Prostate gland (tissue), 2 donors: ENCODE measurements around the gene RNF141. TPM values are rescaled to one million over a fixed set of nuclear protein-coding genes. Genes with fewer than 3 reads are reported as not detected.

ENCODE experiments used
- DNase-seq: peaks from one replicate; pipeline ENCODE4 v3.0.0-alpha.2; 2019; ENCODE audit warnings: low spot score
- H3K27ac ChIP-seq, 2 donors: fragments of 200-600 bp; sonication (generic); 2 replicates each; pipeline ENCODE4 v1.5.1; 2017 to 2019
- H3K27me3 ChIP-seq: fragments of 200-600 bp; sonication (generic); replicated peaks from 2 replicates; pipeline ENCODE4 v1.5.1; 2019; ENCODE audit not compliant: insufficient read depth
- H3K36me3 ChIP-seq, 2 donors: fragments of 200-600 bp; sonication (generic); 1 replicate in 1 of 2; 2 replicates in 1 of 2; pipeline versions ENCODE4 v1.5.1 to v1.8.1; 2017 to 2019
- H3K4me1 ChIP-seq: fragments of 200-600 bp; sonication (generic); replicated peaks from 2 replicates; pipeline ENCODE4 v1.5.1; 2019
- H3K4me3 ChIP-seq, 2 donors: fragments of 200-600 bp; sonication (generic); 2 replicates each; pipeline ENCODE4 v1.5.1; 2017 to 2019
- H3K9me3 ChIP-seq: fragments of 200-600 bp; sonication (generic); 2 replicates; pipeline ENCODE4 v1.5.1; 2017
- CTCF ChIP-seq, 4 experiments: fragments of 200-600 bp in 2 of 4; fragments of 450-650 bp in 2 of 4; sonication (generic) in 2 of 4; IDR thresholded peaks; 1 replicate in 3 of 4; 2 replicates in 1 of 4; pipeline ENCODE4 v1.5.1; 2016 to 2019; ENCODE audit warnings: antibody characterized with exemption in 4 of 4, mild to moderate bottlenecking in 2 of 4, moderate library complexity in 2 of 4
- POLR2A ChIP-seq: fragments of 450-650 bp; IDR thresholded peaks from one replicate; pipeline ENCODE4 v1.6.1; 2016; ENCODE audit warnings: antibody characterized with exemption, mild to moderate bottlenecking
- POLR2AphosphoS5 ChIP-seq: sonication (generic); formaldehyde crosslinking; IDR thresholded peaks from one replicate; pipeline ENCODE4 v1.6.1; 2017; ENCODE audit warnings: antibody characterized with exemption
- WGBS: methylation state at CpG from one replicate; pipeline ENCODE4 v1.1.5; 2018; 5-methylcytosine and 5-hydroxymethylcytosine counted together
- intact Hi-C: fragments of 100-400 bp; cut with DNase I; formaldehyde crosslinking; loops from one replicate; pipeline ENCODE4 v1.14.2; 2022
- total RNA-seq, 2 donors: library from RNA; depleted of rRNA; stranded (reverse); fragments of >200 nt; gene quantifications; one replicate each; pipeline ENCODE4 v1.1.0, GENCODE V29; 2016

The RNF141 gene
- total RNA-seq, 2 donors from 2014 or later: 52.9 to 66.2 TPM

GRCh38 chr11:10485646-10486045 lies 55.3 kb downstream of the RNF141 start:
- no peak for TF ChIP-seq POLR2AphosphoS5
- no peak for TF ChIP-seq POLR2A
- no peak for TF ChIP-seq CTCF (IDR thresholded peaks at IDR 0.05)
- Histone ChIP-seq H3K27ac (no peak overlapping the region), H3K4me1 (no peaks in the 10 kb centered on the region), H3K9me3 (no peaks in the 10 kb centered on the region), H3K36me3 (no peaks in the 10 kb centered on the region), H3K4me3 (no peak overlapping the region), H3K27me3 (no peaks in the 10 kb centered on the region)
- DNase-seq: no peak
- intact Hi-C loops: no loop called here
- 50% methylated on average over 2 of the region's 2 CpGs for WGBS

GRCh38 chr11:10484461-10485180 lies 56.4 kb downstream of the RNF141 start:
- no peak for DNase-seq
- no peak overlapping the region for H3K4me3 ChIP-seq
- H3K4me1 ChIP-seq: no peaks in the 10 kb centered on the region
- H3K36me3 ChIP-seq: no peaks in the 10 kb centered on the region
- intact Hi-C loops: no loop called here
- H3K27me3 ChIP-seq: no peaks in the 10 kb centered on the region
- no peak overlapping the region for H3K27ac ChIP-seq
- H3K9me3 ChIP-seq: no peaks in the 10 kb centered on the region
- TF ChIP-seq POLR2AphosphoS5 (no peak), CTCF (IDR thresholded peaks at IDR 0.05) (no peak), POLR2A (no peak)
- 92% methylated on average over 16 of the region's 16 CpGs for WGBS

- Histone ChIP-seq H3K4me3 (no peak overlapping the region), H3K36me3 (no peaks in the 10 kb centered on the region), H3K9me3 (no peaks in the 10 kb centered on the region), H3K4me1 (no peaks in the 10 kb centered on the region), H3K27ac (no peak overlapping the region), H3K27me3 (no peaks in the 10 kb centered on the region)
- no peak for DNase-seq
- TF ChIP-seq POLR2A (no peak), CTCF (IDR thresholded peaks at IDR 0.05) (no peak), POLR2AphosphoS5 (no peak)
- WGBS: 89% methylated on average over 3 of the region's 3 CpGs
- intact Hi-C loops: no loop called here
Observed at GRCh38 chr11:10483584-10483983, 57.4 kb downstream of the RNF141 start.

- no peak for DNase-seq
- Histone ChIP-seq H3K27me3 (no peaks in the 10 kb centered on the region), H3K4me1 (no peaks in the 10 kb centered on the region), H3K36me3 (no peaks in the 10 kb centered on the region), H3K9me3 (no peaks in the 10 kb centered on the region), H3K27ac (no peak overlapping the region), H3K4me3 (no peak overlapping the region)
- intact Hi-C loops: no loop called here
- 94% methylated on average over 1 of the region's 1 CpG for WGBS
- TF ChIP-seq POLR2A: no peak
- no peak for TF ChIP-seq CTCF (IDR thresholded peaks at IDR 0.05)
- no peak for TF ChIP-seq POLR2AphosphoS5
Observed at GRCh38 chr11:10483174-10483573, 57.8 kb downstream of the RNF141 start.
